Colon (tissue), 2 donors: ENCODE data around the gene PRKAR1B.

ENCODE experiments used
- FAIRE-seq: peaks from 2 replicates; lab custom pipeline; 2012; peaks lifted over from hg19 to GRCh38; lab: Jason Lieb, UNC
- donor health status: control.
- donor health status: control.

PRKAR1B gene

DNA sequence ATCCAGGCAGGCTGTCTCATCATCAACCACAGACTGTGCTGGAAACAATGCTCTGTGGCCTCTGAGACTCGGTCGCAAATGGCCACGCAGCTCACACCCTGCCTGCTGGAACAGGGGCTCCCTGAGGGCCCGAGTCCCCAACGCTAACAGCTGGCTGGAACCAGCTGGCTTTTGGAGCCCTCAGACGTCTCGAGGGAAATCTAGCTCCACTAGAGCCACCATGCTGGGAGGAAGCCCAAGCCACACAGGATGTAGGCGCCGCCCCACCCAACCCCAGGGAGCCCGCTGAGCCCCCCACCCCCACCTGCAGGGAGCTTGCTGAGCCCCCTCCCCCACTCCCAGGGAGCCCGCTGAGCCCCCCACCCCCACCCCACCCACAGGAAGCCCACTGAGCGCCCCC, 186.1 kb downstream of the PRKAR1B start:
- no peak for FAIRE-seq

DNA sequence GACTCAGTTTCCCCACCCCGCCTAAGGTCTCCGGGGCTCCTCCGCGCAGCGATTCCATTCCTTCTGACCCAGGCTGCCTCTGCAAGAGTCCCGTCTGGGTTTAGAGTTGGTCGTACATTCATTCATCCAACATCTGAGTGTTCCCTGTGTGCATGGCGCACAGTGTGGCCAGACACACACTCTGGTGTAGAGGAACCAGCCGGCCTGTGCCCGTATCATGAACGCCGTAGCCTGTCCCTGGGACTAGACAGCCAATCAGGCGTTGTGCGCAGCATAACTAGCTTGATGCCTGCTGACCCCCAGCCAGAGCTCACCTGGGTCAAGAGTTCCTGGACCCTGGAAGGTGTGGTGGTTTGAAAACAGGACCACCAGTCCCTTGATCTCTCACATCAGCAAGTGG, 186.5 kb downstream of the PRKAR1B start:
- no peak for FAIRE-seq

DNA sequence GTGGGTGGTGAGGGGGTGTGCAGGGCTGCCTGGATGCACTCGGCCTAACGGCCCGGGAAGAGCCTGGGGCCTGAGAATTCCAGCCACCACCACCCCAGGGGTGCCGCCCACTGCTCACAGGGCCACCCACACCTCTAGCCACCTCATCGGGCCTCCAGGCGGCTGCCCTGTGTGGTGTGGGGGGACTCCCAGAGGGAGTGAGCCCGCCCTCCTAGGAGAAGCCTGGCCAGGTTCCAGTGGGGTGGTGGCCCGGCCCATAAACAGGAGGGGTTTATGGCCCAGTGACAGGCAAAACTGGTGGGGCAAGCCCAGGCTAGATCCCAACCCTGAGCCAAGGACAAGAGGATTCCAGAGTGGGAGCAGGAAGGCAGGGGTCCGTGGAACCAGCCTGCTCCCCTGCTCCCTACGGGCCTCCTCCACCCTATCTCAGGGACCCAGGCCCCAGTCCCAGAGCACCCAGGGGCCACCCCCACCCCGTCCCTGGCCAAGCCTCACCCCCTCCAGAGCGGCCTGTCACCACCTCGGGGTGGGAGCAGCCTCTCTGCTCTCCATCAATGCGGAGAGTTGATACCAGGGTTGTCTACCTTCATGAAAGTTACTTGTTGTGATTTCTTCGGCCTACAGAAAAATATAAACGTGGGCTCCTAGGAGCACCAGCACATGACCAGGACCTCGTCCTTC, 187.2 kb downstream of the PRKAR1B start:
- no peak for FAIRE-seq

DNA sequence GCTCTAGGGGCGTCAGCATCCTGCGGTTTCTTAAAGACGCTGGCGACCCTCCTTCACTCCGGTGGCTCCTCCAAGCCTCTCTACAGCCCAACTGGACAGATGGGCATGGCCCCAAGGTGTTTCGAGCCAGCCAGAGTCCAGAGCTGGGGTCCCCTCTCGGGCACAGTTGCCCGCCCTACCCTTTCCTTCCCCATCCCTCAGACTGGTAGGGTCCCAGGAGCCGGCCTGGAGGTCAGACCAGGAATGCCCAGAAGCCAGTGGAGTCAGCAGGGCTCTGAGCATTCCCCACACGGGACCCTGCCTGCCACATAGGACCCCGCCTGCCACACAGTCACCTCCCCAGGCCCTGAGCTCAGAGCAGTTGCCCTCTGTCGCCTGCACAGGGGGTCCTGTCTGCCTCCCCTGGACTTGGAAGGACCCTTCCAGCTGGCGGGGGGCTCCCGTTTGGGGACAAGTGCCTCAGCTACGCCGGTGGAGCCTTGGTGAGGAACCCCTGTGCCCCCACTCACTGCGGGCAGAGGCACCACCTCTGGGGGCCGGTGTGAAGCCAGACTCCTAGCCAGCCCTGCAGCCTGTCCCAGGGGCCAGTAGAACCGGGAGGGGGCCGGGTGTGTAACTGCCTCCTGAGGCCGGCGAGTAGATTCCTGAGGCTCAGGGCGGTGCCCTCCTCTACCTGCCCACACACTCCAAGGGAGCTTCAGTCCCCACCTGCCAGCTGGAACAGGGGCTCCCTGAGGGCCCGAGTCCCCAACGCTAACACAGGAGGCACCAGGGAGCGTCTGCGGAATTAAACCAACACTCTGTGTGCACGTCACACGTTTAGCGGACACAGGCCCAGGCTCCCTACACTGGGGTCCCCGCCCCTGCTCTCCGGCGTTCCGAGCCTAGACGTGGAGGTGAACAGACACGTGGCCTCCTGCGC, 188.1 kb downstream of the PRKAR1B start:
- no peak for FAIRE-seq

DNA sequence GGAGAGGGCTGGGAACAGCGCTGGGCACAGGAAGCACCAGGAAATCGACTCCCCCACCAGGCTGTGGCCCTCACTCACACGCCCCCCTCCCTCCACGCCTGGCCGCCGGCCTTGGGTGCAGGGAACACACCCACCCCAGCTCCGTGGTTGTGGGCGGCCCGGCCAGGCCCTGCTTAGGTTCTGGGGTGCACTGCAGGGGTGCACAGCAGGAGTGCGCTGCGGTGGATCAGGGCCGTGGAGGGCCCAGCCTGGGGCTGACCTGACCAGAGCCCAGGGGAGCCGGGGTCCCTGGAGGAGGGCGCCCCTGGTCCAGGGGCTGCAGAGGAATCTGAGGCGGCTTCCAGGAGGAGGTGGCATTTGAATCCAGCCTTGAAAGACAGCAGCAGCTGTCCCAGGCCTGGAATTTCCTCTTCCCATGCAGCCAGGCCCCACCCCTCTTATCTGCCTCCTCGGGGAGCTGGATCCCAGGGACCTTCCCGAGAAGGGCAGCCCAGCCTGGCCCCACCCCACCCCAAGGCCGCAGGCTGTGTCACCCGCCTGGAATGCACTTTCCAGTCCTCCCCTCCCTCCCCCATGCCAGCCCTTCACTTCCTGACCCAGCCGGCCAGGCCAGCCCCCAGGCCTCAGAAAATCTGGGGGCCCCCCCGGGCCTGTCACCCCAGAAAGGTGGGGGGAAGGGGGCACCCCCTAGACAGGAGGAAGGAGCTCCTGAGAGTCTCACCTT, 189.0 kb downstream of the PRKAR1B start:
- no peak for FAIRE-seq

DNA sequence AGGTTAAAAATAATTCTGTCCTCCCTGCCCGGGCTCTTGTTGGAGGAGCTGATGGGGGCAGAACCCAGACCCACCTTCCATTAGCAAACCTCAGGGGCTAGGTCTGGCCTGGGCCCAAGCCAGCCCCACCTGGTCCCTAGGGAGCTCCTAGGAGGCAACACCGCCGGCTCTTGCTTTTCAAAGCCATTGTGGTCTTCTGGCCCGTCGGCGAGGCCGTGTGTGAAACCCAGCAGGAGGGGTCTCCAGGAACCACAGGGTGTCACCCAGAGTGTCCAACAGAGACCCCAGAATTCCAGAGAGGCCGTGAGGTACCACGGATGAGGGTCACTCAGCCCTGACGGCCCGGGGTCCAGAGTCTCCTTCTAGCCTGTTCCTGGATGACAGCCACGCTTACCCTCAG, 190.8 kb downstream of the PRKAR1B start:
- no peak for FAIRE-seq

DNA sequence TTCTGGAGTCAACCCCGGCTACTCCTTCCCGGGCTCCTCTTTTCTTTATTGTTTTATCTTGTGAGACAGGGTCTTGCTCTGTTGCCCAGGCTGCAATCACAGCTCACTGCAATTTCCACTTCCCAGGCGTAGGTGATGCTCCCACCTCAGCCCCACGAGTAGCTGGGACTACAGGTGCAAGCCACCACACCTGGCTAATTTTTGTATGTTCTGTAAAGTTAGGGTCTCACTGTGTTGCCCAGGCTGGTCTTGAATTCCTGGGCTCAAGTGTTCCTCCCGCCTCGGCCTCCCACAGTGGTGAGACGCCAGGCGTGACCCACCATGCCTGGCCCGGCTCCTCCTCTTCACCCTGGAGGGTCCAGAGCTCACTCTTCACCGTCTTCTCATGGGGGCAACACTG, 192.1 kb downstream of the PRKAR1B start:
- no peak for FAIRE-seq

DNA sequence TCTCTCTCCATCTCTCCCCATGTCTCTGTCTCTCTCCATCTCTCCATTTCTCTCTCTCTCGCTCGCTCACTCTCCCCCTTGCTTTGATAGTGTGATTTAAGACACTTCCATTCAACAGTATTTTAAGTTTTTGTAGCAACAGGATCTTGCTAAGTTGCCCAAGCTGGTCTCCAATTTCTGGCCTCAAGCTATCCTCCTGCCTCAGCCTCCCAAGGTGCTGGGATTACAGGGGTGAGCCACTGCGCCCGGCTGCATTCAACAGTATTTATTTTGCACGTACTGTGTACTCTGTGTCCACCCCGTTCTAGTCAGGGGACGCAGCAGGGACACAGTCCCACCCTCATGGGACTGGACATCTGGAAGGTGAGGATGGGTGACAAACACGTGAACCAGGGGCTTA, 193.0 kb downstream of the PRKAR1B start:
- FAIRE-seq: no peak

DNA sequence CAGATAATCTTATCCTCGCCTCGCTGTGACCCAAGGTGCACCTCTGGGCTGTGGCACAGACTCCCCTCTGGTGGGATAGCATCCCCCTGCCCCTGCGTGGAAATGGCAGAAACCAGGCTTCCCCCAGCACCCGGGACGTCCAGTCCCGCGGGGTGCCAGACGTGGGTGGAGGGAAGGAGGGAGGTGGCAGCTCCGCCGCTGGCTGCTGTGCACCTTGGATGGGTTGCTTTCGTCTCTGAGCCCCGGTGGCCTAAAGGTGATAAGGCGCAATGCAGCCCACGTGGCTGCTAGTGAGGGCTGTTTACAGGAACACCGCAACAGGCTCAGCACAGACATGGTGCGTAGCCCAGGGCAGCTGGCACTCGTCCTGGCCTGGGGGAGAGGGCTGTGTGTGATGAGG, 193.8 kb downstream of the PRKAR1B start:
- FAIRE-seq: no peak

DNA sequence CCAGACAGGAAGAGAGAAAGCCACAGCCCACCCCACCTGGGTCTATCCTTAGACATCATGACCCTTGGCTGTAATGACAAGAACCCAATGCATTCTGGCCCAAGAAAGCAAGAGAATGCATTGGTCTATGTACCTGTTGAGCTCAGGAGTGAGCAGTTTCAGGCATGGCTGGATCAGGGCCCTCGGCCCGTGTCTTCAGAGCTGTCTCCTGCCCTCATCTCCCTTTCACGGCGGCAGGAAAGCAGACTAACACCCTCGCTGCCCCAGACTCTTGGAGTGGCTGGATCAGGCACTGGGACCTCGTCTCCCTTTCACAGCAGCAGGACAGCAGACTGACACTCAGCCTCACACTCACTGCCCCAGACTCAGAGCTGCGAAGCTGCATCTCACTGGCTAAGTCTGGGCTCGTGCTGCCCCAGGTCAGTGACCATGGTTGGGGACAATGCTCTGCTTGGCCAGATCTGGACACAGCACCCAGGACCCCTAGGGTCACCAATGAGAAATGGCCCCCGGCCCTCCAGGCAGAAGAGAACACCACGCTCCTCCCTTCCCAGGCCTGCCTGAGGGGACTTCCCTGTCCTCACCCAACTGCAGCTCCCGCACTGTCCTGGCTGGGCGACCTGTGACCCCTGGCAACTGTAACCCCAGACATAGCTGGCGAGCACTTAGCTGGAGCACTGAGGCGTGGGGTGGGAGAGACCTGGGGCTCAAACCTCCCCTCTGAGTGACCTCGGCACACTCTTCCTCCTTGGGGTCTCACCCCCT, 194.5 kb downstream of the PRKAR1B start:
- no peak for FAIRE-seq

DNA sequence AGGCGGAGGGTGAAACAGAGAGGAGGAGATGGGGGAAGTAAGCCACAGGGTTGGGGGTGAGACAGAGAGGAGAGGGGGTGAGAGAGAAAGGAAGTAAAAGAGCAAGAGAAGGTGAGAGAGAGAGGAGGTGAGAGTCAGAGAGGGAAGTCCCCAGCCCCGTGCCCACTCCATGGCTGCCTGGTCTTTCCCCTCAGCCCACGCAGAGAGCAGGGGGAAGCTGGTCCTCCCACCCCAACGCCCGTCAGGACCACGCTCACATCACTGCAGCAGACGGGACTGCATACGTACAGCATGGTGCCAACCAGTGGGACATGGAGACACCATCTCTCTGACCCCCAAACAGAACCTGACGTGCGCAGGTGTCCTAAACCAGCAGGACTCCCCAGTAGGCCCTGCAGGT, 195.3 kb downstream of the PRKAR1B start:
- no peak for FAIRE-seq

DNA sequence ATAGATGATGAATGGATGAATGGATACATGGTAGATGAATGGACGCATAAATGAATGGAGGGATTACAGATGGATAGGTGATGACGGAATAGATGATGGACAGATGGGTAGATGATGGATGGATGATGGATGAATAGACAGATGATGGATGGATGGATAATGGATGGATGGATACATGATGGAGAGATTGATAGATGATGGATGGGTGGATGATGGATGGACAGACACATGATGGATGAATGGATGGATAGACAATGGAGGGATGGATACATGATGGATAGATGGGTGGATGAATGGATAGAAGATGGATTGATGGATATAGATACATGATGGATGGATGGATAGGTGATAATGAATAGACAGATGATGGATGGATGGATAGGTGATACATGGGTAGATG, 198.6 kb downstream of the PRKAR1B start:
- no peak for FAIRE-seq

DNA sequence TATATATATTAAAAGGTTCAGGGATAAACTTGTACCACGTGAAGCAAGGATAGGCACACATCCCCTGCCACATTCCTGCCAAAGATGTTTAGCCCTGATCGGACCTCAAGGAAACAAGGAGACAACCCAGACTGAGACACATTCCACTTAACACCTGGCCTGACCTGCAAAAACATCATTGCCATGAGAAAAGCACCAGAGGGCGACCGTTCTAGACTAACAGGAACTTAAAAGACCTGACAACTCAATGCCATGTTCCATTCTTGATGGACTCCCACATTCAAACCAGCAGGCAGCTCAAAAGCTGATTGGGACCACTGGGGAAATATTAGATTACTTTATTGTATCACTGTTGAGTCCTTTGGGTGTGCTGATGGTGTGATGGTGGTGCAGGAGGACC, 199.4 kb downstream of the PRKAR1B start:
- no peak for FAIRE-seq

DNA sequence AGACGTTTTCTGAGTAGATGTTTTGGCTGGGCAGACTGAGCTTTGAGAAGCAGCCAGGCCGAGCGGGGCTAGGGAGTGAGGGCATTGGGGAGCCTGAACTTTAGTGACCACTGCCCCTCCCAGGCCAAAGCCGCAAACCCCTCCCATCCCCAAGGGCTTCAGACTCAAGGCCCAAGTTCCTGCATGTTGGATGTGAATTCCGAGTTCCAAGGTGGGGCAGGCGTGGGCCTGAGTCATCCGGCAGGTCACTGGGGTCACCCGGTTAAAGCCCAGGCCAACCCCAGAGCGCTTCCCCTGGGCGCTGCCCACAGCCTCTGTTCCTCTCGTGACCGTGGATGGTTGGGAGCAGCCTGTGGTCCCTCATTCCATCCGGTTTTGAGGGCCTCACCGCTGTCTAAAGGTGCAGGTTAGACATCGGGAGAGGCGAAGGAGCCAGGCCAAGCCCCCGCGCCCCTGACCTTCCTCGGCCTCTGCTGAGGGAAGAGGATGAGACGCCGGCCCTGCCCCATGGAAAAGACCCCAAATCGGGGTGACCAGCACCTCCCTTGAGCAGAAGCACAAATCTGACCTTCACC, 200.5 kb downstream of the PRKAR1B start:
- FAIRE-seq: no peak

DNA sequence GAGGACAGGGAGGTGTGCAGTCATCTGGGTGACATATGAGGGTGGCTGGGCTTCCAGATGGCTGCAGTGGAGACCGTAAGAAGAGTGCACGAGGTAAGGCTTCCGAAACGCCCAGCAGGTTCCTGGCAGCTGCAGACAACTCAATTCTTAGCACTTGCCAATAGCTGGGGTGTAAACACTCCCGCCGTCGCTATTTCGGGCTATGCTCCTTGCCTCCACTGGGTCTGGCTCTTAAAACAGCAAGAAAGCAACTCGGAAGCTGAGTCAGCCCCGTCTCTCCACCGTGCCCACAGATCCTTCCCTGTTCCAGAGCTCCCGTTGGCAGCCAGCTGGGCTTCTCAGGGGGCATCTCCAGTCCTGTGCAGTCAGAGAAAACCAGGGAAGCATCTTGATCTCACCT, 201.3 kb downstream of the PRKAR1B start:
- FAIRE-seq: no peak

DNA sequence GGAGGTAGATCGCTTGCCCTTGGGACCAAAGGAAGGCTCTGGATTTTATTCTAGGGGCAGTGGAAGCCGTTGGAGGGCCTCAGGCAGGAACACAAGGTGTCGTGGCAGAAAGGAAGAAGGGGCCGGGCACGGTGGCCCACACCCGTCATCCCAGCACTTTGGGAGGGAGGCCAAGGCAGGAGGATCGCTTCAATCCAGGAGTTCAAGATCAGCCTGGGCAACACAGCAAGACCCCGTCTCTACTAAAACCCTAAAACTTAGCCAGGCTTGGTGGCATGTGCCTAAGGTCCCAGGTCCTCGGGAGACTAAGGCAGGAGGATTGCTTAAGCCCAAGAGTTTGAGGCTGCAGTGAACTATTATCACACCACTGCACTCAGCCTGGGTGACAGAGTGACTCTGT, 202.3 kb downstream of the PRKAR1B start:
- no peak for FAIRE-seq

DNA sequence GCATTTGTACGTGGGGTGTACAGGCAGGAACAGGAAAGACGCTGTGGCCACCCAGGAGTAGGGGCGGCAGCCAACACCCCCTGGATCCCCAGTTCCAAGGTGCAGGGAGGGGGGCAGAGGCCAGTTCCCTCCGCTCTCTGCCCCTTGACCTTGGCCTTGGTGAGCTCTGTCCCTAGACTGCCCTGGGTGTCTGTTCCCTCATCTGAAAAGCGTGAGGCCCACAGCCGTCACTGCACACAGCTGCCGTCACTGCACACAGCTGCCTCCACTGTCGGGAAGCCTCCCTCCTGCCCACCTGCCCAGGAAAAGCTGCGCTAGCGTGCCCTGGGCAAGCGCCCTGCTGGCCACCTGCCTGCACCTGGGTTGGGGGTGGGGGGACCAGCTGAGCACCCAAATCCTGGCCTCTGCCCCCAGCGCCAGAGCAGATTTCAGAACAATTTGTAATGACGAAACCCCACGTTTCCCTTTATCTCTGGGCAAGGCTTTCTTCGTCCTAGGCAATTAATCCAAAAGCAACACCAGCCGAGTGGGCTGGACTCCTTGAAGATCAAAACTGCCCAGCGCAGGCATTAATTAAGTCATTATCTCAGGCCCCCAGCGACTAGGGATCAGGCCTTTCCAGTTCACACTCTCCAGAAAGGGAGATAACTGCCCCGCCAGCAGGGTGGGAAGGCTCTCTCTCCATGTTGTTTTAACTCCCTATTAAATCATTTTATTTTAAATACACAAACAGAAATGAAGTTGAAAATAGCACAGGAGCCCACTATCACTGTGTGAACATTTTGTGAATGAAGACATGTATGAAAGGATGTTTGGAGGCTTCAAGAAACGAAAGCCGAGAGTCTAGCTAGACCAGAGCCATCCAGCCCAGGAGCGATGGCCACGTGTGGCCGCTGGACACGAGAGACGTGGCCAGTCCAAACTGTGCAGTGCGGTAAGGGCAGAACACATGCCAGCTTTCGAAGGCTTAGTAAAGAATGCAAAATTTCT, 203.4 kb downstream of the PRKAR1B start:
- no peak for FAIRE-seq

DNA sequence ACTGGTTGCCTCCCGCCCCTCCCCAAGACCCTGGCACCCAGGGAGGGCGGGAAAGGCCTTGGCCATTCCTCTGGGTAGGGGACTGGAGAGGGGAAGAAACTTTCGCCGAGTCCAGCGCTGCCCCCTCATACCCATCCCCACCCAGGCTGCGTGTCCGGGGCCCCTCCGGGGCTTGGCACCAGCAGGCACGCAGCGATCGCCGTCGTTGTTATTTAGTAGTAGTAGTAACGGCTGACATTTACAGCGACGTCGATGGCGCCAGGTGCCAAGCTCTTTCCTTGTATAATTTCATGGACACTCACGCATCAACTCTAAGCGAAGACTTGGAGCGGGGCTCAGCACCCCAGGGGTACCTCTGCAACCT, 204.1 kb downstream of the PRKAR1B start:
- no peak for FAIRE-seq

DNA sequence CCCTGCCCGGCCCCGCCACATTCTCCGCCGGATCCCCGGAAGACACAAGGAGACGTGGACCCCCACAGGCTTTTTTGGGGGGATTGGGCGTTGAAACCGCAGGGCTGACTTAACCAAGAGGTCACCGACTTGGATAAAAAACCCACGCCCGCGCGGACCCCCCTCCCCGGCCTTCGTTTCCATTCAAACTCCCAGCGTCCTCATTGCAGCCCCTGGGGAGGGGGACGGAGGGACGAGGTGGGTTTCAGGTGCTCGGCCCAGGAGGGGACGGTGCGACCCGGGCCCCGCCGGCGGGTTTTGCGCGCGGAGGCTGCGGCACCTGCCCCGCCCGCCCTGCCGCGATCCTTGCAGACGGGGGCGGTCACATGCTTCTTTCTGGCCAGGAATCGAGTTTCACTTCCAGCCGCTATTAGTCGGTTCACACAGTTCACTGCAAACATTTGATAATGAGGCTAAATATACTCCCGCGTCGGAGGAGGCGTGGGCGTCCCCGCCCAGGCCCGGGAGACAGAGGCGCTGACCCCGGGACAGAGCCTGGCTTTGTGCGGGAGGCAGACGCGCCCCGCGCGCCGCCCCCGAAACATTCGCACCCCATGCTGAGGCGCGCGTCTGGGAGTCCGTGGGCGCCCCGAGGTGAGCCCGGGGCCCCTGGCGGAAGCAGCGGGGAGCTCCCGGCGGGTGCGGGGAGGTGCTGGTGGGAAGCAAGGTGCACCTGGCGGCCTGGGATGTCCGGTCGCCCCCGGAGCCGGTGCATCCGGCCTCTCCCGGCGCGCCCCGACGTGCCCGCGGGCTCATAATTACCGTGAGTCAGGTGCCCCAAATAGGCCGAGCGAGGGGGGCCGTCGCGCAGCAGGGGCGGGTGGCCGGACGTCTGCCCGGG, 204.8 kb downstream of the PRKAR1B start:
- FAIRE-seq: no peak
